ENCODE results near the gene CORIN.

Gene CORIN

DNA sequence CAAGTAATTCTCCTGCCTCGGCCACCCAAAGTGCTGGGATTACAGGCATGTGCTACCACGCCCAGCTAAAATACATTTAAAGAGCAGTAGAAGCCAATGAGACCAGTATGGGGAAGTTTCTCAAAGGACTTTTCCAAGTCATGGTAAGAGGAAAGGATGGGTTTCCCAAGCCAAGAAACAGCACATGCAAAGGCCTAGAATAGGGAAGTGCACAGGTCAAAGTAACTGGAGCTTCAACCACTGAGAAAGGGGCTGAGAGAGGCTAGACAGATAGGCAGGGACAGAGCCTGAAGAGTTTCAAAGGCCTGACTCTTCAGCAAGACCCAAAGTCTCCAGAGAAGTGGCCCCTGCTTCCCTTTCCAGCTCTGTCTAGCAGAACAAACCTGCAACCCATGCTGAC lies 162.1 kb downstream of the CORIN start:
- H3K4me3 ChIP-seq (ENCODE audit: low read depth, low read length), result no peak overlapping the region
- WGBS (ENCODE audit: extremely low coverage, insufficient coverage, insufficient read length), result no CpG with 5 or more reads among the region's 2 CpGs
- no peak overlapping the region for H3K23ac ChIP-seq (ENCODE audit: low read length)

DNA sequence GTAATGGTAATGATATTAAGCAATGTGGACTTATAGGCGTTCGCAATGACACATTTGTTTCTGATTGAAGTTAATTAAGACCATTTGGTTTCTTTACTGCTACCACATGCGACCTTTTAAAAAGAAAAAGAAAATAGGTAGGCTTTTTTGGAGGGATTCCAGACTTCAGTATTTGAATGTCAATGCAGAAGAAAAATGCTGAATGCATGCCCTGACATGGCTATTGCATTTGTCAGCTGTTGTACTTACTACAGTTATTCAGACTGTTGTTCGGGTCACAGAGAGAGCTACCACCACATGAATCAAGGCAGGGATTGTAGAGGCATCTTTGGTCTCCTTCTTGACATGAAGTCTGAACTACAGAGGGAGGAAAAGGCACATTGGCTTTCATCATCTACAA lies 163.7 kb downstream of the CORIN start:
- Histone ChIP-seq H3K79me2 (ENCODE audit: control insufficient read depth, insufficient read depth, low read length, poor library complexity) (no peaks in the 10 kb centered on the region), H2BK5ac (ENCODE audit: low read depth, low read length, poor library complexity) (no peak overlapping the region), H3K4me1 (ENCODE audit: control insufficient read depth in 1 of 2, insufficient read depth in 2 of 2, low read length in 2 of 2) (no peaks in the 10 kb centered on the region), H3K27ac (ENCODE audit: low read depth, low read length) (no peak overlapping the region), H4K8ac (ENCODE audit: low read depth, low read length) (no peak overlapping the region), H3K18ac (ENCODE audit: low read length) (no peak overlapping the region), H3K4ac (ENCODE audit: low read depth, low read length) (no peak overlapping the region), H3K36me3 (ENCODE audit: control insufficient read depth in 1 of 2, insufficient read depth in 2 of 2, low read length in 2 of 2) (no peaks in the 10 kb centered on the region), H2AK5ac (ENCODE audit: low read length) (no peak overlapping the region), H2BK12ac (ENCODE audit: low read length) (no peak overlapping the region), H3K27me3 (ENCODE audit: insufficient read depth, low read length) (no peaks in the 10 kb centered on the region), H3K23ac (ENCODE audit: low read length) (no peak overlapping the region), H2BK120ac (ENCODE audit: insufficient read depth, low read length, poor library complexity) (no peak overlapping the region), H3K9me3 (ENCODE audit: insufficient read depth, low read depth, low read length) (no peaks in the 10 kb centered on the region), H3K4me2 (ENCODE audit: low read length) (no peak overlapping the region), H3K9ac (ENCODE audit: low read length) (no peak overlapping the region), H4K91ac (ENCODE audit: low read depth, low read length) (no peak overlapping the region), H3K14ac (ENCODE audit: low read length) (no peak overlapping the region), H4K12ac (ENCODE audit: low read depth, low read length) (no peak overlapping the region), H3K4me3 (ENCODE audit: low read depth, low read length) (no peak overlapping the region), H2AFZ (ENCODE audit: insufficient read depth, low read length, poor library complexity) (no peak overlapping the region), H3K79me1 (ENCODE audit: low read length) (no peaks in the 10 kb centered on the region)
- WGBS (ENCODE audit: extremely low coverage, insufficient coverage, insufficient read length), result no CpG with 5 or more reads among the region's 4 CpGs
- DNase-seq, result no peak

More for the DNA sequence above, 162.1 kb downstream of the CORIN start:
- no peak overlapping the region for H3K4ac ChIP-seq (ENCODE audit: low read depth, low read length)
- no peaks in the 10 kb centered on the region for H3K79me2 ChIP-seq (ENCODE audit: control insufficient read depth, insufficient read depth, low read length, poor library complexity)
- H2AK5ac ChIP-seq (ENCODE audit: low read length), result no peak overlapping the region
- H3K4me2 ChIP-seq (ENCODE audit: low read length), result no peak overlapping the region
- H3K79me1 ChIP-seq (ENCODE audit: low read length), result no peaks in the 10 kb centered on the region
- no peak overlapping the region for H3K14ac ChIP-seq (ENCODE audit: low read length)
- no peak overlapping the region for H3K18ac ChIP-seq (ENCODE audit: low read length)
- H3K36me3 ChIP-seq (ENCODE audit: control insufficient read depth in 1 of 2, insufficient read depth in 2 of 2, low read length in 2 of 2), result no peaks in the 10 kb centered on the region
- no peak overlapping the region for H3K27ac ChIP-seq (ENCODE audit: low read depth, low read length)
- H3K9me3 ChIP-seq (ENCODE audit: insufficient read depth, low read depth, low read length), result peaks cover 2% of the 10 kb centered on the region
- no peak overlapping the region for H4K12ac ChIP-seq (ENCODE audit: low read depth, low read length)
- H4K91ac ChIP-seq (ENCODE audit: low read depth, low read length), result no peak overlapping the region
- H3K4me1 ChIP-seq (ENCODE audit: control insufficient read depth in 1 of 2, insufficient read depth in 2 of 2, low read length in 2 of 2), result no peaks in the 10 kb centered on the region
- no peak overlapping the region for H3K9ac ChIP-seq (ENCODE audit: low read length)
- H2BK5ac ChIP-seq (ENCODE audit: low read depth, low read length, poor library complexity), result no peak overlapping the region
- DNase-seq, result no peak
- no peaks in the 10 kb centered on the region for H3K27me3 ChIP-seq (ENCODE audit: insufficient read depth, low read length)
- no peak overlapping the region for H4K8ac ChIP-seq (ENCODE audit: low read depth, low read length)
- no peak overlapping the region for H2BK120ac ChIP-seq (ENCODE audit: insufficient read depth, low read length, poor library complexity)
- H2AFZ ChIP-seq (ENCODE audit: insufficient read depth, low read length, poor library complexity), result no peak overlapping the region
- H2BK12ac ChIP-seq (ENCODE audit: low read length), result no peak overlapping the region

DNA sequence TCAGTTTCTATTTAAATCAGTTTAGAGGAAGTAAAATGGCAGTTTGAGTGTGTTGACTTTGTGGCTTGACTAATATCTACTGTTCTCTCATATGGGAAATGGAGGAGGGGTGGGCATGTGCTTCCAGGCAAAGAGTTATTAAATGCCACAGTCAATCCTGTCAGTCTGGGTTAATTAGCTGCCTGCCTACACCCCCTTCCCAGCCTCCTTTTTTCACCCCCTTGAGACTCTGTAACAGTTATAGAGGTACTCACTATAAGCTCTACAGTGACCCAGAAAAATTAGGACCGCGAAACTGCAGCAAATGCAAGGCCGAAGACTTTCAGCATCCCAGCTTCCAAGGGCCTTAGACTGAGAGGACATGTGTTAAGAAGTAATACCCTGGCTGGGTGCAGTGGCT lies 165.2 kb downstream of the CORIN start:
- Histone ChIP-seq H3K36me3 (ENCODE audit: control insufficient read depth in 1 of 2, insufficient read depth in 2 of 2, low read length in 2 of 2) (no peaks in the 10 kb centered on the region), H2AFZ (ENCODE audit: insufficient read depth, low read length, poor library complexity) (no peak overlapping the region), H3K79me1 (ENCODE audit: low read length) (no peaks in the 10 kb centered on the region), H2BK12ac (ENCODE audit: low read length) (no peak overlapping the region), H4K8ac (ENCODE audit: low read depth, low read length) (no peak overlapping the region), H2BK120ac (ENCODE audit: insufficient read depth, low read length, poor library complexity) (no peak overlapping the region), H3K4me1 (ENCODE audit: control insufficient read depth in 1 of 2, insufficient read depth in 2 of 2, low read length in 2 of 2) (no peaks in the 10 kb centered on the region), H2AK5ac (ENCODE audit: low read length) (no peak overlapping the region), H4K91ac (ENCODE audit: low read depth, low read length) (no peak overlapping the region), H3K4me2 (ENCODE audit: low read length) (no peak overlapping the region), H3K23ac (ENCODE audit: low read length) (no peak overlapping the region), H3K27me3 (ENCODE audit: insufficient read depth, low read length) (no peaks in the 10 kb centered on the region), H2BK5ac (ENCODE audit: low read depth, low read length, poor library complexity) (no peak overlapping the region), H4K12ac (ENCODE audit: low read depth, low read length) (no peak overlapping the region), H3K4me3 (ENCODE audit: low read depth, low read length) (no peak overlapping the region), H3K18ac (ENCODE audit: low read length) (no peak overlapping the region), H3K79me2 (ENCODE audit: control insufficient read depth, insufficient read depth, low read length, poor library complexity) (no peaks in the 10 kb centered on the region), H3K14ac (ENCODE audit: low read length) (no peak overlapping the region), H3K4ac (ENCODE audit: low read depth, low read length) (no peak overlapping the region), H3K9ac (ENCODE audit: low read length) (no peak overlapping the region), H3K27ac (ENCODE audit: low read depth, low read length) (no peak overlapping the region), H3K9me3 (ENCODE audit: insufficient read depth, low read depth, low read length) (no peaks in the 10 kb centered on the region)
- DNase-seq, result no peak
- WGBS (ENCODE audit: extremely low coverage, insufficient coverage, insufficient read length), result no CpG with 5 or more reads among the region's 3 CpGs

DNA sequence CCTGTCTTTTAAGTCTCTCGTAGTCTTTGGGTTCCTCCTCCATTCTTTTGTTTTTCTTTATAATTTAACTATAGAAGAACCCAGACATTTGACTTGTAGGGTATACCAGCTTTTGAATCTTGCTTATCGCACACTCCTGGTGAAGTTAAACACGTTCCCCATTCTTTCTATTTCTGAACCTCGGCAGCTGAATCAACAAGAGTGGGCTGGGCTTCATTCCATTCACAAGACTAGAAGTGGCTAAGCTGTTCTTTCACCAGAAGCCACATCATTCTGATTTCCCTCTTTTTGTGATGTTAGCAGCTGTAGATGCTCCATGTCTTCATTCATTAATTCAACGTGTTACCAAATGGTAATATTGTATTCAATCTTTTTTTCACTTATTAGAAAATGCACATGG lies 167.9 kb downstream of the CORIN start:
- H2AK5ac ChIP-seq (ENCODE audit: low read length), result no peak overlapping the region
- H3K9ac ChIP-seq (ENCODE audit: low read length), result no peak overlapping the region
- no peak overlapping the region for H3K4me3 ChIP-seq (ENCODE audit: low read depth, low read length)
- WGBS (ENCODE audit: extremely low coverage, insufficient coverage, insufficient read length), result no CpG with 5 or more reads among the region's 5 CpGs
- H3K9me3 ChIP-seq (ENCODE audit: insufficient read depth, low read depth, low read length), result no peaks in the 10 kb centered on the region
- H3K27me3 ChIP-seq (ENCODE audit: insufficient read depth, low read length), result no peaks in the 10 kb centered on the region
- H2BK120ac ChIP-seq (ENCODE audit: insufficient read depth, low read length, poor library complexity), result no peak overlapping the region
- no peak overlapping the region for H3K14ac ChIP-seq (ENCODE audit: low read length)
- no peak overlapping the region for H3K4me2 ChIP-seq (ENCODE audit: low read length)
- no peak overlapping the region for H3K4ac ChIP-seq (ENCODE audit: low read depth, low read length)
- H3K4me1 ChIP-seq (ENCODE audit: control insufficient read depth in 1 of 2, insufficient read depth in 2 of 2, low read length in 2 of 2), result no peaks in the 10 kb centered on the region
- no peak overlapping the region for H2AFZ ChIP-seq (ENCODE audit: insufficient read depth, low read length, poor library complexity)
- no peak overlapping the region for H3K27ac ChIP-seq (ENCODE audit: low read depth, low read length)
- no peak overlapping the region for H4K12ac ChIP-seq (ENCODE audit: low read depth, low read length)
- H4K8ac ChIP-seq (ENCODE audit: low read depth, low read length), result no peak overlapping the region
- H2BK5ac ChIP-seq (ENCODE audit: low read depth, low read length, poor library complexity), result no peak overlapping the region
- no peak overlapping the region for H3K18ac ChIP-seq (ENCODE audit: low read length)
- no peaks in the 10 kb centered on the region for H3K79me1 ChIP-seq (ENCODE audit: low read length)
- no peaks in the 10 kb centered on the region for H3K36me3 ChIP-seq (ENCODE audit: control insufficient read depth in 1 of 2, insufficient read depth in 2 of 2, low read length in 2 of 2)
- no peaks in the 10 kb centered on the region for H3K79me2 ChIP-seq (ENCODE audit: control insufficient read depth, insufficient read depth, low read length, poor library complexity)
- no peak overlapping the region for H4K91ac ChIP-seq (ENCODE audit: low read depth, low read length)
- no peak for DNase-seq
- H2BK12ac ChIP-seq (ENCODE audit: low read length), result no peak overlapping the region
- H3K23ac ChIP-seq (ENCODE audit: low read length), result no peak overlapping the region
